Lower leg skin (tissue), 3 donors: ENCODE results near the gene LIPC.

Experiments
- CTCF ChIP-seq, 3 donors: fragments of 450-650 bp; IDR thresholded peaks; one replicate each; pipeline ENCODE4 v1.5.1; 2016; ENCODE audit warnings: antibody characterized with exemption in 3 of 3, mild to moderate bottlenecking in 3 of 3, moderate library complexity in 2 of 3
- POLR2A ChIP-seq, 2 donors: fragments of 450-650 bp; IDR thresholded peaks; one replicate each; pipeline ENCODE4 v1.6.1; 2016 to 2017; ENCODE audit warnings: antibody characterized with exemption in 2 of 2, mild to moderate bottlenecking in 1 of 2, moderate library complexity in 1 of 2

GRCh38 chr15:58479941-58480340, 48.1 kb downstream of the LIPC start:
- TF ChIP-seq POLR2A (IDR thresholded peaks at IDR 0.05) (no peak), CTCF (IDR thresholded peaks at IDR 0.05) (no peak)
